Embryonic facial prominence (tissue), 1 donor: ENCODE measurements around the gene ADORA1.

Experiments used
- DNase-seq: peaks from one replicate; pipeline ENCODE4 v3.0.0-alpha.2; 2016; ENCODE audit errors: extremely low spot score

Gene ADORA1

GRCh38 chr1:203173011-203173555, 45.6 kb downstream of the ADORA1 start:
- DNase-seq: no peak

- DNase-seq: no peak
Measured at GRCh38 chr1:203173566-203173965, 46.0 kb downstream of the ADORA1 start.

GRCh38 chr1:203174324-203174985, 46.9 kb downstream of the ADORA1 start:
- no peak for DNase-seq

GRCh38 chr1:203175237-203175826, 47.8 kb downstream of the ADORA1 start, which contains the start of gene MYBPH:
TSS of gene MYBPH (minus strand) at chr1:203175826. CDS start at chr1:203175755, 71 bp downstream.
- DNase-seq: no peak

GRCh38 chr1:203175827-203176241, 48.3 kb downstream of the ADORA1 start:
- DNase-seq: no peak

GRCh38 chr1:203176273-203177035, 48.9 kb downstream of the ADORA1 start:
- no peak for DNase-seq

- no peak for DNase-seq
Measured at GRCh38 chr1:203177036-203177405, 49.5 kb downstream of the ADORA1 start.

- DNase-seq: no peak
Measured at GRCh38 chr1:203177470-203178039, 50.0 kb downstream of the ADORA1 start.

GRCh38 chr1:203178083-203178482, 50.6 kb downstream of the ADORA1 start:
- DNase-seq: no peak

GRCh38 chr1:203178821-203179666, 51.5 kb downstream of the ADORA1 start:
- DNase-seq: no peak

GRCh38 chr1:203179667-203180005, 52.1 kb downstream of the ADORA1 start:
- no peak for DNase-seq

- no peak for DNase-seq
Measured at GRCh38 chr1:203180611-203181330, 53.2 kb downstream of the ADORA1 start.

- DNase-seq: no peak
Measured at GRCh38 chr1:203181586-203182386, 54.3 kb downstream of the ADORA1 start.

GRCh38 chr1:203182387-203182953, 54.9 kb downstream of the ADORA1 start:
- DNase-seq: no peak

GRCh38 chr1:203183828-203184227, 56.3 kb downstream of the ADORA1 start:
- DNase-seq: no peak

- DNase-seq: no peak
Measured at GRCh38 chr1:203184467-203184866, 56.9 kb downstream of the ADORA1 start.

- no peak for DNase-seq
Measured at GRCh38 chr1:203185061-203185461, 57.5 kb downstream of the ADORA1 start.

GRCh38 chr1:203185585-203185984, 58.1 kb downstream of the ADORA1 start:
- no peak for DNase-seq

GRCh38 chr1:203186091-203186445, 58.5 kb downstream of the ADORA1 start:
- DNase-seq: no peak
